HG02981 (cell line): ENCODE data around the gene IQCE.
"Not testable (repeated sequence)": the region's sequence is repeated elsewhere in the genome, so short reads cannot be mapped to it uniquely, and the experiment has no call there.

Experiments used
- ATAC-seq: cut with Tn5 transposase; IDR thresholded peaks from one replicate; pipeline ENCODE4 v1.9.1; 2021; ENCODE audit warnings: mild to moderate bottlenecking, moderate library complexity; ENCODE audit not compliant: unreplicated experiment

Gene IQCE

GRCh38 chr7:2598154-2598823 lies 39.5 kb downstream of the IQCE start:
- ATAC-seq: no peak

- ATAC-seq: no peak
These were observed 42.3 kb downstream of the IQCE start for GRCh38 chr7:2601065-2601464.

- no peak for ATAC-seq
These were observed 43.1 kb downstream of the IQCE start for GRCh38 chr7:2601907-2602306.

- no peak for ATAC-seq
These were observed 43.7 kb downstream of the IQCE start for GRCh38 chr7:2602406-2603043.

GRCh38 chr7:2603044-2603965 lies 44.5 kb downstream of the IQCE start:
- no peak for ATAC-seq

- ATAC-seq: no peak
These were observed 45.9 kb downstream of the IQCE start for GRCh38 chr7:2604608-2605174.

- ATAC-seq: no peak
These were observed 47.1 kb downstream of the IQCE start for GRCh38 chr7:2605608-2606538.

- ATAC-seq: no peak
These were observed 47.8 kb downstream of the IQCE start for GRCh38 chr7:2606539-2606936.

- no peak for ATAC-seq
These were observed 48.5 kb downstream of the IQCE start for GRCh38 chr7:2607122-2607922.

- ATAC-seq: no peak
These were observed 49.4 kb downstream of the IQCE start for GRCh38 chr7:2607923-2608904.

GRCh38 chr7:2608921-2609411 lies 50.2 kb downstream of the IQCE start:
- ATAC-seq: peak; percentile 71

GRCh38 chr7:2609646-2610045 lies 50.9 kb downstream of the IQCE start:
- not testable (repeated sequence) for ATAC-seq

GRCh38 chr7:2610466-2610865 lies 51.7 kb downstream of the IQCE start:
- no peak for ATAC-seq

GRCh38 chr7:2610898-2611297 lies 52.1 kb downstream of the IQCE start:
- ATAC-seq: no peak

GRCh38 chr7:2611401-2611800 lies 52.6 kb downstream of the IQCE start:
- ATAC-seq: no peak

- no peak for ATAC-seq
These were observed 53.1 kb downstream of the IQCE start for GRCh38 chr7:2611922-2612321.

GRCh38 chr7:2612445-2613097 lies 53.8 kb downstream of the IQCE start:
- no peak for ATAC-seq
